Pancreas (tissue), 10 donors: ENCODE data around the gene KLK8. TPM values are rescaled to one million over a fixed set of nuclear protein-coding genes. Genes with fewer than 3 reads are reported as not detected.
"Not testable (repeated sequence)": the region's sequence is repeated elsewhere in the genome, so short reads cannot be mapped to it uniquely, and the experiment has no call there.

Source experiments
- ATAC-seq, 4 donors: fragments of 200-7000 bp; cut with Tn5 transposase; one replicate each; pipeline versions ENCODE4 v1.8.0 to v1.9.1; 2020; ENCODE audit warnings: mild to moderate bottlenecking in 4 of 4, moderate library complexity in 4 of 4
- DNase-seq, 6 donors: peaks; one replicate each; pipeline ENCODE4 v3.0.0-alpha.2; 2020
- FAIRE-seq: peaks from 2 replicates; lab custom pipeline; 2012; peaks lifted over from hg19 to GRCh38; lab: Jason Lieb, UNC
- H3K27ac ChIP-seq, 4 donors: fragments of 200-600 bp; sonication (generic); 1 replicate in 3 of 4; 2 replicates in 1 of 4; pipeline versions ENCODE4 v1.5.0 to v1.8.0; 2020
- H3K27me3 ChIP-seq, 4 donors: fragments of 200-600 bp; one replicate each; pipeline ENCODE4 v1.8.0; 2021
- H3K36me3 ChIP-seq, 3 donors: fragments of 200-600 bp; sonication (generic) in 1 of 3; one replicate each; pipeline versions ENCODE4 v1.5.0 to v1.8.0; 2020 to 2021
- H3K4me1 ChIP-seq, 3 donors: fragments of 200-600 bp; one replicate each; pipeline ENCODE4 v1.8.0; 2021
- H3K4me3 ChIP-seq, 4 donors: fragments of 200-600 bp; sonication (generic) in 2 of 4; one replicate each; pipeline versions ENCODE4 v1.5.0 to v1.8.0; 2020 to 2021
- H3K9me3 ChIP-seq, 4 donors: fragments of 200-600 bp; one replicate each; pipeline ENCODE4 v1.8.0; 2021
- WGBS, 2 donors: extraction: QIAGEN DNeasy Blood & Tissue Kit; methylation state at CpG; one replicate each; pipeline ENCODE4 v1.1.7; 2013; 5-methylcytosine and 5-hydroxymethylcytosine counted together
- intact Hi-C, 3 donors: fragments of 100-400 bp; cut with DNase I; formaldehyde crosslinking; loops; one replicate each; pipeline versions ENCODE4 v1.11.1 to v1.14.2; 2022
- polyA plus RNA-seq, 2 donors: library from polyadenylated mRNA; stranded (reverse); fragments of 200-250 nt; gene quantifications; one replicate each; pipeline ENCODE4 v1.2.3, GENCODE V29; 2013
- total RNA-seq, 6 donors: library from RNA; stranded (reverse); fragmentation: NEBNext Ultra II Directional in 4 of 6; extraction: Animal tissue kit (Norgen Biotek cat#: 25700) in 4 of 6; gene quantifications; one replicate each; pipeline versions ENCODE4 v1.2.1 to v1.2.4, GENCODE V29; 2021 to 2023
- TF ChIP-seq, protein P1 (sequence below), 4 donors: fragments of 200-600 bp; sonication (generic) in 3 of 4; IDR thresholded peaks; one replicate each; pipeline versions ENCODE4 v1.5.0 to v1.8.0; 2021; ENCODE audit warnings: antibody characterized with exemption in 4 of 4
- donor health status: healthy with polysubstance abuse.
- donor health status: DM: no; HTN: no; CAD: no; lungs with moderate emphysema.
- donor health status: DM: no; HTN: no; CAD: no.
- donor health status: control.
- donor health status: control.
- donor health status: Bipolar disorder and iron deficiency.
- donor health status: DM: yes; HTN: yes; CAD: no.
- donor health status: DM: no; HTN: no; CAD: no.
- donor health status: DM: no; HTN: no; CAD: no.
- donor health status: DM: yes; HTN: yes; CAD: no.

The KLK8 gene
- total and polyA plus RNA-seq, 8 donors = not detected

DNA sequence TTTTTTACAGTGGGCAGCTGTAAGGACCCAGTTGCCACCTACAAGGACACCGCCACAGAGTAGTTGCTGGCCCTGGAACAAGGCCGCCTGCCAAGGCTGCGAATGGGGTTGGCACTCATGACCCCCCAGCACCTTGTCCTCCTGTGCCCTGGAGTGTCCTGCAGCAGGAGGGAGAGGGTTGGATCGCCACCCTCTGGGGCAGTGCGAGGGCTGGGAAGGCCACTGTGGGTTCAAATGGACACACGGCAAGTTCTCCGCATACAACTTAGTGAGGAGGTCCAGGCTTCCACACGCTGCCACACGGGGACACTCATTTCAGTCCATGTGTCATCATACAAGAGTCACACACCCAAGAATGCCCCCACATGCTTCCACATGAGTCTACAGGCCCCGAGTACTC is 978 bp downstream of the KLK8 start:
- ATAC-seq = no peak
- no peak for DNase-seq
- Histone ChIP-seq H3K4me3 (no peak overlapping the region), H3K27ac (no peak overlapping the region), H3K9me3 (no peaks in the 10 kb centered on the region), H3K36me3 (no peaks in the 10 kb centered on the region), H3K4me1 (no peaks in the 10 kb centered on the region), H3K27me3 (peaks cover 0 to 15% (median 0%) of the 10 kb centered on the region in 4 donors)
- TF ChIP-seq, protein P1, sequence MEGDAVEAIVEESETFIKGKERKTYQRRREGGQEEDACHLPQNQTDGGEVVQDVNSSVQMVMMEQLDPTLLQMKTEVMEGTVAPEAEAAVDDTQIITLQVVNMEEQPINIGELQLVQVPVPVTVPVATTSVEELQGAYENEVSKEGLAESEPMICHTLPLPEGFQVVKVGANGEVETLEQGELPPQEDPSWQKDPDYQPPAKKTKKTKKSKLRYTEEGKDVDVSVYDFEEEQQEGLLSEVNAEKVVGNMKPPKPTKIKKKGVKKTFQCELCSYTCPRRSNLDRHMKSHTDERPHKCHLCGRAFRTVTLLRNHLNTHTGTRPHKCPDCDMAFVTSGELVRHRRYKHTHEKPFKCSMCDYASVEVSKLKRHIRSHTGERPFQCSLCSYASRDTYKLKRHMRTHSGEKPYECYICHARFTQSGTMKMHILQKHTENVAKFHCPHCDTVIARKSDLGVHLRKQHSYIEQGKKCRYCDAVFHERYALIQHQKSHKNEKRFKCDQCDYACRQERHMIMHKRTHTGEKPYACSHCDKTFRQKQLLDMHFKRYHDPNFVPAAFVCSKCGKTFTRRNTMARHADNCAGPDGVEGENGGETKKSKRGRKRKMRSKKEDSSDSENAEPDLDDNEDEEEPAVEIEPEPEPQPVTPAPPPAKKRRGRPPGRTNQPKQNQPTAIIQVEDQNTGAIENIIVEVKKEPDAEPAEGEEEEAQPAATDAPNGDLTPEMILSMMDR (IDR thresholded peaks at IDR 0.05) = no peak
- FAIRE-seq = no peak
- intact Hi-C loops = no loop called here
- WGBS, 2 donors = 69 to 70% methylated on average over 10 of the region's 10 CpGs

DNA sequence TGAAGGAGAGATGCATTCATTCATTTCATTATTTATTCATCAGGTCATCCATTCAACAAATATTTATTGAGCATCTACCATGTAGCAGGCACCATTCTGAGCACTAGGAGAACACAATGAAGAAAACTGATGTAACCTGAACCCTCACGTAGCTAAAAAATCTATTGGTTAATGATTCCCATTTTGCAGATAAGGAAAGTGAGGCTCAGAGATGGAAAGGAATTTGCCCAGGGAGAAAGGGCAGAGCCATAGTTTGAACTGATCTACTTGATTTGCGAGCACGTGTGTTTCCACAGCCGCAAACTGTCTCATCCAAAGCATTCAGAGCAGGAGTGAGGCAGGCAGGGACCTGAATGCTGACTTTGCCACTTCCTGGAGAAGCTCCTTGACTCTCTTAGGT is 2.7 kb downstream of the KLK8 start:
- H3K4me3 ChIP-seq = no peak overlapping the region
- intact Hi-C loops = no loop called here
- TF ChIP-seq, protein P1 (IDR thresholded peaks at IDR 0.05) = no peak
- no peak for FAIRE-seq
- ATAC-seq = no peak
- H3K27ac ChIP-seq = no peak overlapping the region
- no peaks in the 10 kb centered on the region for H3K9me3 ChIP-seq
- WGBS, 2 donors = 27 to 28% methylated on average over 4 of the region's 4 CpGs
- no peaks in the 10 kb centered on the region for H3K4me1 ChIP-seq
- no peak for DNase-seq
- H3K36me3 ChIP-seq = no peaks in the 10 kb centered on the region
- peaks cover 0 to 15% (median 0%) of the 10 kb centered on the region in 4 donors for H3K27me3 ChIP-seq

DNA sequence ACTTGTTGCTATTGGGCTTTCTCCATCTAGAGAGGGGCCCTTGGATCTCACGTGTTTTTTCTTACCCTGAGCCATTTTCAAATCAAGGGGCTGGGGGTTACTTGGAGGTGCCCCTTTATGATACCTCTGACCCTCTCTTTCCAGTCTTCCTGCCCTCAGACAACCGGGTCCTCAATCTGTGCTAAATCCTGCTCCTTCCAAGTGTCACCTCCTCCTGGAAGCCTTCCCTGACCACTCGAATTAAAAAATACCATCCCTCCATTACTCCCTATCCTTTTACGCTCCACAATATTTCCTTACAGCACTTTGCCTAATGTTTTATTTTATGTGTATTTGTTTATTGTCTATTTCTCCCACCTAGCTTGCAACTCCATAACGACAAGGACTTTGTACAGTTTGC is 3.3 kb downstream of the KLK8 start:
- TF ChIP-seq, protein P1 (IDR thresholded peaks at IDR 0.05) = no peak
- Histone ChIP-seq H3K27me3 (peaks cover 0 to 13% (median 0%) of the 10 kb centered on the region in 4 donors), H3K4me3 (no peak overlapping the region), H3K36me3 (no peaks in the 10 kb centered on the region), H3K9me3 (no peaks in the 10 kb centered on the region), H3K4me1 (no peaks in the 10 kb centered on the region), H3K27ac (no peak overlapping the region)
- WGBS, 2 donors = 43 to 49% methylated on average over 5 of the region's 5 CpGs
- FAIRE-seq (no peak), ATAC-seq (no peak), DNase-seq (no peak)
- intact Hi-C loops = no loop called here

DNA sequence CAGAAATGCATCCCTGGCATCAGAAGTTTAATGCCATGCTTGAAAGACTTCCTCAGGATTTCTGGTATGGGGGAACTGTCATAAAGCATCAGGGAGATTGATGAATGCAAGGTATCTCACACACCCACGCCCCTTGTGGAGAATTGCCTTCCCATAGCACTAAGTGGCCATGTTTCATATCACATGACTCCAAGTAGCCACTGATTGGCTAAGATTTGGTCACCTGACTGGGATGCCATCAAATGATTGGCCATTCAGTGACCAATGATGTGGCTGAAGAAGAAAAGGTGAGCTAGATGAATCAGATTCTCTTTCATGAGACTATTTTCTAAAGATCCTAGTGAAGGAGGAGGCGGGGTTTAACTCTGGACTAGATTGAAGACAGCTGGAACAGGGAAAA is 7.3 kb downstream of the KLK8 start:
- Histone ChIP-seq H3K9me3 (no peaks in the 10 kb centered on the region), H3K27me3 (no peaks in the 10 kb centered on the region), H3K36me3 (no peaks in the 10 kb centered on the region), H3K4me3 (no peak overlapping the region), H3K27ac (no peak overlapping the region), H3K4me1 (no peaks in the 10 kb centered on the region)
- intact Hi-C loops = no loop called here
- DNase-seq (no peak), ATAC-seq (no peak), FAIRE-seq (no peak)
- 58 to 70% methylated on average over 2 of the region's 2 CpGs for WGBS, 2 donors
- TF ChIP-seq, protein P1 (IDR thresholded peaks at IDR 0.05) = no peak

DNA sequence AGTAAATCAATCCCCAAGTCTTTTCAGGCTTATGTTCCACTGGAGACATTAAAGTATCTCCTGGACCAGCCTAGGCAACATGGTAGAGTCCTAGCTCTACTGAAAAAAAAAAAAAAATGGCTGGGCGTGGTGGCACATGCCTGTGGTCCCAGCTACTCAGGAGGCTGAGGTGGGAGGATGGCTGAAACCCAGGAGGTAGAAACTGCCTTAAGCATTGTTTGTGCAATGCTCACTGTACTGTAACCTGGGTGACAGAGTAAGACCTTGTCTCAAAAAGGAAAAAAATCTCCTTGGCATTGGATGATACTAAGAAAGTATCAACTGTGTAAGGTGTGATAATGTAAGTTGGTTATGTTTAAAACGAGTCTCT is 8.8 kb downstream of the KLK8 start:
- H3K4me3 ChIP-seq = no peak overlapping the region
- intact Hi-C loops = no loop called here
- H3K9me3 ChIP-seq = no peaks in the 10 kb centered on the region
- no peak overlapping the region for H3K27ac ChIP-seq
- H3K36me3 ChIP-seq = no peaks in the 10 kb centered on the region
- FAIRE-seq (no peak), DNase-seq (no peak), ATAC-seq (no peak)
- TF ChIP-seq, protein P1 (IDR thresholded peaks at IDR 0.05) = no peak
- H3K27me3 ChIP-seq = no peaks in the 10 kb centered on the region
- 38 to 52% methylated on average over 2 of the region's 2 CpGs for WGBS, 2 donors
- no peaks in the 10 kb centered on the region for H3K4me1 ChIP-seq

DNA sequence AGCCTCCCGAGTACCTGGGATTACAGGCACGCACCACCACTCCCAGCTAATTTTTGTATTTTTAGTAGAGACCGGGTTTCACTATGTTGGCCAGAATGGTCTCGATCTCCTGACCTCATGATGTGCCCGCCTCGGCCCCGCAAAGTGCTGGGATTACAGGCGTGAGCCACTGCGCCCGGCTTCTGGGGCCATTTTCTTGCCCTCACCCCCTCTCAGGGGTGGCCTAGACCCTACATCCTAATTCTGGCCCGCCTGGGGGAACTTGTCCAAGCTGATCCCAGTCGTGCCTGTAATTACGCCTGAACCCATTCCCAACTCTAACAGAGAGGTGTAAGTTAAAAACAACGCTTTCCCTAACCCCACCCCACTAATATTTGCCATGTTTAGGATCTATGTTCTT is 17.0 kb downstream of the KLK8 start:
- 69 to 78% methylated on average over 14 of the region's 14 CpGs for WGBS, 2 donors
- H3K4me1 ChIP-seq, H3K9me3 ChIP-seq, DNase-seq, H3K4me3 ChIP-seq, ATAC-seq, H3K36me3 ChIP-seq, intact Hi-C loops, H3K27me3 ChIP-seq, H3K27ac ChIP-seq, FAIRE-seq: not testable (repeated sequence)
